GM21717 (cell line): Measurements from ENCODE around the gene UMOD.
"Not testable (repeated sequence)": the region's sequence is repeated elsewhere in the genome, so short reads cannot be mapped to it uniquely, and the experiment has no call there.

ENCODE experiments used
- ATAC-seq: cut with Tn5 transposase; IDR thresholded peaks from one replicate; pipeline ENCODE4 v1.9.1; 2021; ENCODE audit warnings: mild to moderate bottlenecking, moderate library complexity; ENCODE audit not compliant: unreplicated experiment

The UMOD gene

DNA sequence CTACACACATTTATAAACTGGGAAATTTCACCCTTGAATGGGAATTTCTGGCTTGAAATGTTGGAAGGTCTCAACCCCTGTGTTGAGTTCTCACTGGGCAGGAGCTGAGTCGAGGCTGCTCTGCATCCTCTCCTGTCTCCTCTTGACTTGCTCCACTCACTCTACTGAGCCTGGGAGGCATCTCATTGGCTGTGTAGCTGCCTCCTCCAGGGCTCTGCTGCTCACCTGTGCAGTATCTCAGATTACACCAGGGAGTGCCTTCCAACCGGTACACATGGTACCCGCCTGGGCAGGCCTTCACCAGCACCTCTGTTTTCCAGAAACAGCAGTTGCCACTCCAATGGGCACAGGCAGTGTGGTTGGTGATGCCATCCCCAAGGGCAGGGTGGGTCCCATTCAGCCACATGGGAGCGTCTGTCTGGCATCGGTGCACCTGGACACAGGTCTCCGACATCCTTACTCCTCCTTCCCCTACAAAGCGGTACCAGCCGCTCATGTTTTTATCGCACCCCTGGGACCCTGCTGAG, 28.9 kb downstream of the UMOD start:
- no peak for ATAC-seq

DNA sequence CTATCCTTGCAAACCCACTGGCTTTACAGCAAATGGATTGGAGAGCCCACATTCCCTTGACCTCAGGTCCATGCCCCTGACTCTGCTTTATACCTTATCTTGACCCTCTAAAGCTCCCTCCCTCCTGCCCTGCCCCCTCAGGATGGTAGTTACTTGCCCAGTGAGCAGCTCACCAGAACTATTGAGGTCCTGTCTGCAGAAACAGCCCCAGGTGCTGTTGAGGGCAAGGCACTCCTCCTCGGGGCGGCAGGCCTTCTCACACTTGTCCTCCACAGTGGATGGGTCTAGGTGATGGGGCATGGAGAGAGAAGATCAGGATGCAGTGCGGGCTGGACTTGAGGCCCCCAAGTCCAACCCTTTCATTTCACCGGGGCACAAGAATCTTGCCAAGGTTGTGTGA, 29.8 kb downstream of the UMOD start:
- no peak for ATAC-seq

DNA sequence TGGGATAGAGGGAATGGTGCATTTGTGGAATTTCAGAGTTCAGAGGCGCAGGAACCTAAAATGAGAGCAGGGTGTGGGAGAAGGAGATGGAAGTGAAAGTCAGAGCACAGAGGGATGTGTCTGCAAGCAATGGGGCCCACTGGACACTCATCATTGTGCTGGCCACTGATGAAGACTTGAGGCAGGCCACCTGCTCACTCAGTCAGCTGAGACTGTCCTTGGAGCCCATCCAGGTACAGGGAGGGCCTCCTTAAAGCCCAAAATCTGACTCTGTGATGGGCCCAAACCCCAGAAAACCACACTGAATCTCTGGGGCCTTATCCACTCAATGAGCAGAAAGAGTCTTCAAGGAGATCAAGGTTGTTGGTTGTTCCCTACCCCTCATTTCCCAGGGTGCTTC, 30.8 kb downstream of the UMOD start:
- ATAC-seq, result no peak

DNA sequence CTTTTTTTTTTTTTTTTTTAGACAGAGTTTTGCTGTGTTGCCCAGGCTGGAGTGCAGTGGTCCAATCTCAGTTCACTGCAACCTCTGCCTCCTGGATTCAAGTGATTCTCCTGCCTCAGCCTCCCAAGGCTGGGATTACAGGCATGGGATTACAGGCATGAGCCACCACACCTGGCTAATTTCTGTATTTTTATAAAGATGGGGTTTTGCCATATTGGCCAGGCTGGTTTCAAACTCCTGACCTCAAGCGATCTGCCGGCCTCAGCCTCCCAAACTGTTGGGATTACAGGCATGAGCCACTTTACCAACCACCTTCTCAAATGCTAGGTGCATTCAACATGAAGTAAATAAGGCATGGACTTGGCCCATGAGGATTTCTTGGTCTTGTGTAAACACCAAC, 31.5 kb downstream of the UMOD start:
- not testable (repeated sequence) for ATAC-seq

DNA sequence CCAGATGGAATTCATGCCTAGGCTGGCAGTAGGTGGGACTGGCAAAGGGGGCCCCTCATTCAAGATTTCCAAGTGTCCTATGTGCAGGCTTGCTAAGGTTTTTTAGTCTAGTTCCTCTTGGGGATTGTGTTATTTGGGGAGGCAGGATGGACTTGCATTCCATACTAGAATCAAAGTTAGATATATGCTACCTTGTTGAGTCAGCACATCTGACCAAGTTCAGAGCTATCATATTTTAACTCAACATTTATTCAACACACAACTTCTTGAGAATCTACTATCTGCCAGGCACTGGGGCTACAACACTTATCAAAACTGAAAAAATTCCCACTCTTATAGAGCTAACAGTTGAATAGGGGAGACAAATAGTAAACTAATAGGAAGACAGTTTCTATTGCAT, 31.9 kb downstream of the UMOD start:
- ATAC-seq, result no peak

DNA sequence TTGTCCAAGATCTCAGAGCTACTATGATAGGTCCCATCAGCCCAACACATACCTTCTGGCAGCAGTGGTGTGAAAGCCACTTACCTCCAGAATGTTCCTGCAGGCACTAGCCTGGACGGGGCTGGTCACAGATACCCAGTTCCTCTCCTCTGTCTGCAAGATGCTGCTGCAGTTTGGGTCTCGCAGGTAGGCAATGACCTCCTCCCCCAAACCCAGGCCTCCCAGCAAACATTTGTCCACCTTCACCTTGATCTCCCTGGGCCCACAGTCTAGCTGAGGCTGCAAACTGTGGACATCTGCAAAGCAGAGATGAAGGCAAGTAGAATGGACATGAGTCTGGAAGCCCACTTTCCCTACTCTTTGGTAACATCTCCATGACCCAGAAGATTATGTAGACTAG, 32.3 kb downstream of the UMOD start:
- no peak for ATAC-seq

DNA sequence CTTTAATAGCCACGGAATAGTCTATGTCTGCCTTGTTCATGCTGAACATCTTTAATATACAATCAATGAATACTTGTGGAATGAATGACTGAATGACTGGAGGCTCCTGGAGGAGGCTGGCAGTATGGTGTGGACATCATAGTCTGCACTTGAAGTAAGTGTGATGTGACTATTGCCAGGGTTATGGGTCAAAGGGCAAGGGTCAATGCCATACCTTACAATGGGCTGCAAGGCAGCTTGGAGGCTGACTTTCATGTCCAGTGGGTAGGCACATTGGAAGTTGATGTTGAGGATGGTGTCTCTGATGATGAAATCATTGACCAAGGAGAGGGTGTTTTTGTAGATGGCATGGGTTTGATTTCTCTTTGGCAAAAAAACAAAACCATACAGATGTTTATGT, 33.1 kb downstream of the UMOD start:
- no peak for ATAC-seq

DNA sequence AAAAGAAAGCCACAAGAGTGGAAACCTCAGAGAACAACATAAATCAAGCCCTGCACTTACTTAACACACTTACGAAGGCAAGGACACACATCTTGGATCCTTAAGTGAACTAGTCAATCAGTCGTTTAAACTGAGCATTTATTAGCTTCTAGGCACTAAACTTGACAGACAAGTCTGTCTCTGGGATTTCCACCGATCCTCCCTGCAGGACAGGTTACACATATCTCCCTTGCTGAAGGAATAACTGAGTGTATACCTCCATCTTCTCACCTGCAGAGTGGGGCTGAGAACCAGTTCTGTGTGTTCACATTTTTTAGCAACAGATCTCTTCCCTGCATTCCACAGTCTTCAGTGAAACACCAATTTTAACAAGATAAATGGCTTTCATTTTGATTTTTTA, 34.1 kb downstream of the UMOD start:
- ATAC-seq, result no peak

DNA sequence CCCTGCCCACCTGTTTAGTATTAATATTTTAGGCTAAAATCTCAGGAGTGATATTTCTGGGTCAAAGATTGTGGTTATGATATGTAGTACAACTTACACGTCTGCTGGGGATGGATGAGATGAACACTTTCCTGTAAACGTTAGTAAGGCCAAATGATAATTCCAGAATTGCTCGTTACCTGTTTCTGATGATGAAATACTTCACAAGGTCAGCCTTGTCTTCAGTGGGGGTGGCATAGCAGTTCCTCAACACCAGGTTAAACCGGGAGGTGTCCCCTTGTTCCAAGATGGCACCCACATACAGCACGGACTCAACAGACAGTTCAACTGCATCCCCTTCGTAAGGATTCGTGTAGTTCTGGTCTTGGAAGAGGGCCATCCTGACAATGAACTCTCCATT, 34.5 kb downstream of the UMOD start:
- no peak for ATAC-seq

DNA sequence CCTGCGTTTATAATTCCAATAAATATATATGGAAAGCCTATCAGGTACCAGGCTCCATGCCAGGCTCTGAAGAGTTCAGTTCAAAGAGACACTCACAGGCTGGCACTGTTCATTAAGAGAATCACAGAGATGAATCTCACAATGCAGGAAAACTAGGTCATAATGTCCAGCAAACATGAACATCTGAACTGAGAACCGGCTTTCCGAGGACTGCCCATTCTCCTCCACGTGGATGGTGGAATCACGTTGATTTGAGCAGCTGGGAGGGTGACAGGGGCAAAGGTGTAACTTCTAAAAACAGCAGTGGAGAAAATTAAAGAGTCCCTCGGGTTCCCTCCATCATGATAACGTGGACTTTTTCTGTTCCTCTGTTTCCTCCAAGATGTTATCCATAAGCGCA, 35.4 kb downstream of the UMOD start:
- no peak for ATAC-seq

DNA sequence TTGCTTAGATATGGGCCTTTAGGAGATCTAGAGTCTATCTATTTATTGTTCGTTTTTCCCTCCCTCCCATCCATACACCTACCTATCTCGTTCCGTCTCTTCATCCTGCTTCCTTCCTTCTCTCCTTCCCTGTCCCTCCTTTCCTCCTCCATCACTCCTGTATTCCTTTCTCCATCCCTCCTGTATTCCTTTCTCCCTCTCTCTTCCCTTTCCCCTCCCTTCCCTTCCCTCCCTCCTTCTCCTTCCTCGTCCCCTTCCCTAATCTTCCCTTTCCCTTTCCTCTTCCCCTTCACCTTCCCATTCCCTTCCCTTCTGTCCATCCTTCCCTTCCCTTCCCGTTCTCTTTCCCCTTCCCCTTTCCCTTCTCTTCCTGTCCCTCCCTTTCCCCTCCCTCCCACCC, 35.8 kb downstream of the UMOD start:
- ATAC-seq, result no peak

DNA sequence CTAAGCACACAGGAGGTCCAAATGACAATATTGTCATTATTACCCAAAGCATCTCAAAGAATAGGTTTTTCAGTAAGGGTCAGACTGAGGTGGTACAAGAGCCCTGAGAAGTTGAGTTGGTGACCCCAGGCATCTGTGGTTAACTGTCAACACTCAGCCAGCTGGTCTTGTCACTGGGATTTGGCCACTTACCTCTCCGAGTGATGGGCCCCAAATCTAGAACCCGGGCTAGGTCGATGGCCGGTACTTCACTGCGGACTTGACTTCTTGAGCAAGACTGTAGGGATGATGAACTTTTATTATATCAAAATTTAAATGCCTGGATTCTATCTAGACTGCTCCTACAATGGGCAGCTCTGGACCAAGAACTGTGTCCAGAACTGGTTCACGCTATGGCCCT, 36.8 kb downstream of the UMOD start:
- no peak for ATAC-seq

DNA sequence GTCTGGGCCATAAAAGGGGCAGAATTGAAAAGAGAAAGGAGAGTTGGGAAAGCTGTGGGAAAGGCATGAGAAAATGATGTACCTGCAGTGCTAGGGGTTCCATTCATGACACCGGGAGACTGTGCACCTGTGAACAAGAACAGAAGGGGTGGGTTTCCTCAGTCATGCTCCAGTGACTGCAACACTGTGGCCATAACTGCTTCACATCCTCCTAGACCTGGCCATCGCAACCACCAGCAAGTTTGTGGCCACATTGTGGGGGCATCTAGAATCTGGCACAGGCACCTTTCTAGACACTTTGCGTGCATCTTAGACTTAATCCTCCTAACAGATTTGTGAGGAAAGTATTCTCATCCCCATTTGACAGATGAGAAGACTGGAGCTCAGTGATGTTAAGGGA, 37.9 kb downstream of the UMOD start:
- ATAC-seq, result no peak

DNA sequence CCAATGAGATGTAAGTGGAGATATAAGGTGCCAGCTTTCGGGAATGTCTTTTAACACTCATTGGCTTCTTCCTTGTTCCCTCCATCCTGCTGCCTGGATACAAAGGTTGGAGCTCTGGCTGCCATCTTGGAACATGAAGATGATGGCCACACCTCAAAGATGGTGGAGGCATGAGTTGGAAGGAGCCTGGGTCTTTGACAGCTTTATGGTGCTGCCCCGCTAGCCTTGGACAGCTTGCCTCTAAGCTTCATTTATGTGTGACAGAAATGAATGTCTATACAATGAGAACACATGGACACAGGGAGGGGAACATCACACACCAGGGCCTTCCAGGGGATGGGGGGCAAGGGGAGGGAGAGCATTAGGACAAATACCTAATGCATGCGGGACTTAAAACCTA, 38.8 kb downstream of the UMOD start:
- ATAC-seq, result no peak

DNA sequence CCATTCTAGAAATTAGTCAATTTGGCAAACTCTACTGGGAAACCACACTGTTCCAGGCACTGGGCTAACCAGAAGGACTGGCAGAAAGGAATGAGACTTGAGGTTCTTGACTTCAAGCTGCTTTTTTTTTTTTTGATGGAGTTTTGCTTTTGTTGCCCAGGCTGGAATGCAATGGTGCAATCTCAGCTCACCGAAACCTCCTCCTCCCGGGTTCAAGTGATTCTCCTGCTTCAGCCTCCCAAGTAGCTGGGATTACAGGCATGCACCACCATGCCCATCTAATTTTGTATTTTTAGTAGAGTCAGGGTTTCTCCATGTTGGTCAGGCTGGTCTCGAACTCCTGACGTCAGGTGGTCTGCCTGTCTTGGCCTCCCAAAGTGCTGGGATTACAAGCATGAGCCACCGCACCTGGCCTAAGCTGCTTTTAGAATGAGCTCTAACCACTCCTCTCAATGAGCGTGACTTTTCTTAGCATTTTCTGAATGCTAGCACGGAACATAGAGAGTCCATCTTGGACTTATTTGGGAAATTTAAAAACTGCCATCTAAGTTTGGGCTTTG, 39.9 kb downstream of the UMOD start:
- not testable (repeated sequence) for ATAC-seq

DNA sequence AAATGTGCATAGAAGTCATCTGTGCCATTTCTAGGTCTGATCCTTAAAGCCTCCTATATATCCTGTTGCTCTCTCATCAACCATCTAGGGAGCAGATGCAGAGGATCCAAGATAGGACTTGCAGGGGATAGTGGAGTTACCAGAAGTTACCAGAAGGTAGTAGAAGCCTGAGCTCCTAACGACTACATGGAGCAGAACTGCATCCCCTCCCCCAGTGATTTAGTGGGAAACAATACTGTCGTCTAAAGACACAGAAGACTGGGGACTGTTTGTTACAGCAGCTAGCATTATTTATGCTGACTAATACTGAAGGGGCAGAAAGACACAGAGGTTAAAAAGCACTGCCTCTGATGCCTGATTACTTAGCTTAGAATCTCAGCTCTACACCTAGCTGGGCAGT, 41.0 kb downstream of the UMOD start:
- ATAC-seq, result no peak

DNA sequence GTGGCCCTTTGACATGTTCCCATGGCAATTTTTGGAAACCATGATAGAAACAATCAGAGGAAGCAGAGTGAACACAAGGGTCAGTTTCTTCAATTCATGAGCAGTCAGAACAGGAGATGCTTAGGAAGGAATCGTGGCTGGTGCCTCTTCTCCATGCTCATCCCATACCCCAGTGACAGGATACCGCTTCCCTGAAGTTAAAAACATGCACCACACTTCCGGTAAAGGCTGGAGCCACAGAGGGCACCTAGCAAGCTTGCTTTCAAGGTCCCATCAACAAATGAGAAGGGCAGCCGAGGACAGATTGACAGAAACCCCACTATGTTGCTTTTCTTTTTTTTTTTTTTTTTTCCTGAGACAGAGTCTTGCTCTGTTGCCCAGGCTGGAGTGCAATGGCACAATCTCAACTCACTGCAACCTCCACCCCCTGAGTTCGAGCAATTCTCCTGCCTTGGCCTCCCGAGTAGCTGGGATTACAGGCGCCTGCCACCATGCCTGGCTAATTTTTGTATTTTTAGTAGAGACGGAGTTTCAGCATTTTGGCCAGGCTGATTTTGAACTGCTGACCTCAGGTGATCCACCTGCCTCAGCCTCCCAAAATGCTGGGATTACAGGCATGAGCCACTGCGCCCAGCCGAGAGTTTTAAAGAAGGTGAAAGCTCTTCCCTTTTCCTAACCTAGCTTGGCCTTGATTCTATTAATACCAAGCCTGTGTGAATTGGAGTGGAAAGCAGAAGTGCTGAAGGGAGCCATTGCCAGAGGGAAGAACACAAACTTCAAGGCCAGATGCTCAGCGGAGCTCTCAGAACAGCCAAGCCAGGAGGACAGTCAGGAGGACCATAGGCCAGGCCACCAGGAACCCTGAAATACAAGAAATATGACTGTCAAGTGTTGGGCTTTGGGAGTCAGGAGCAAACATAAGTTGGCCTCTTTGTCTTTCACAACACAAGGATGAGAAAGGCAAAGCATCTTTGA, 41.8 kb downstream of the UMOD start:
- ATAC-seq, result no peak

DNA sequence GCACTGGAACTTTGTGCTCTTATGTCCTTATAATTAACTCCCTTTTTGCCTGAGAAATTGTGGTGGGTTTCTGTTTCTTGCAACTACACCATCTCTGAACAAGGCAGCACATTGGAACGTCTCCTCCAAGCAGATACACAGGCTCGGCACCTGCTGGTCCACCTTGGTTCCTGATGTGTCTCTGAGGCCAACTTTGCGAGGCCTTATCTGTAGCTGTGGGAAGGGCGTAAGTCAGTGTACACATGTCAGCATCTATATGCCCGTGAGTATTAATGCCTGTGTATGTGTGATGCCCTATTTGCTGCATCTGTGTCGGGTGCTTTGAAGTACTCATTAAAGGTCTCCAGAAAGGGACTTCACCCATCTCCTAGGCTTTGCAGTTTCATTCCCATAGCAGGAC, 42.7 kb downstream of the UMOD start:
- ATAC-seq, result no peak

DNA sequence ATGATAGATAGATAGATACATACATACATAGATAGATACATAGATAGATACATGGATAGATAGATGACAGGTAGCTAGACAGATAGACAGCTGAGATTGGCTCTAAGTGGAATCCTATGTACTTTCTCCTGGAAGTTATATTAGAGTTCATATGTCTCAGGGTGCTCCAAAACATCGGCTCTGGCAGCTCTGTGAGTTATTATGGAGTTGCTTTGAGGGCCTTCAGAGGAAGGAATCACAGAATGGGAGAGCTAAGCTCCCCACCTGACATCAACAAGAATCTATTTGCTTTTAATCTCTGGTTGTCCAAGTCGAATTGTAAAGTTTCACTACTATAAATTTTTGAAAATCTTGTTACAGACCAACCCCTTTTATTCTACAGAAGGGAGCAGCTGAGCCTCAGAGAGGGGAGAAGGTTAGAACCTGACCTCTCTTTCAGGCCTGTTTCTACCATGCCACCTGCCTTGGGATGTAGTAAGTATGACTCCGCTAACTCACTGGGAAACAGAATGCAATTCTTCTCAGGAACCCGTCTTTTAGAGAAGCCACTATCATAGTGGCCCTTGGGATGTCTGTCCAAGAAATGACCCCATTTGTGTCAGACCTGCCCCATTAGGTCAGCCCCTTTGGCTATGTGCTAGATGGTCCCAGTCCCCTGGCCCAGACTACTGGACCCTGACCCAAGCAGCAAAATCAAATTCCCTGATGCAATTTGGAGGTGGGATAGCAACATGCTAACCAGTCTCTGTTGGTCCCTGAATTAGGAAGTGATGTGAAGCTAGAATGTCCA, 43.5 kb downstream of the UMOD start:
- ATAC-seq, result no peak

DNA sequence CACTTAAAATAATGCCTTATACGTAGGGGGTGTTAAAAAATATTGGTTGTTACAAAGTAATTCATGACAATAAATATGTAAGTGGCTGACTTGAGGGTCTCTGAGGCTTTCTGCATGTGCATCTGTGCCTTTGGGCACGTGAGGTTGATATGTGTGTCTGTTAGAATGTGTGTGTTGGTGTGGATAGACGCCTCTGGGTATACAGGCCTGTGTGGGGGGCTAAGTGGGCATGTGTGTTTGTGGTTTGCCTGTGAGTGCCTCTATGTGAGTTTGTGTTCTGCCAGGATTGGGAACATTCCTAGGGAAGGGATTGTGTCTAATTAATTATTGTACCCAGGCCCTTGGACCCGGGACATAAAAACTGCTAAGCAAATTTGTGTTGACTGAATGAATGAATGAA, 44.2 kb downstream of the UMOD start:
- no peak for ATAC-seq

DNA sequence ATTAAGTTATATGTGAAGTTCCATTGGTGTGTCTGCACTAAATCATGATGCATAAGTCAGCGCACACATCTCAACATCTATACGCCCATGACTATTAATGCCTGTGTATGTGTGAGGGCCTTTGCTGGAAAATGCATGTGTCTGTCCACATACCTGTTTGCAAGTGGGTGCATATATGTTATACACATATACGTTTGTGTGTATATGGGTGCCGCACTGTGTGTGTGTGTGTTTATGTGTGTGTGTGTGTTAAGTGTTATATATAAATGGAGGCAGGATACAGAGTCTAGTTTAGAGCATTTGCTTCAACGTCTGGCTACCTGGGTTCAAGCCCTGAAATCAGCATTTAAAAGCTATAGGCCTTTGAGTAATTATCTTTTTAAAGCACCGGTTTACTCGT, 44.7 kb downstream of the UMOD start:
- ATAC-seq, result no peak

DNA sequence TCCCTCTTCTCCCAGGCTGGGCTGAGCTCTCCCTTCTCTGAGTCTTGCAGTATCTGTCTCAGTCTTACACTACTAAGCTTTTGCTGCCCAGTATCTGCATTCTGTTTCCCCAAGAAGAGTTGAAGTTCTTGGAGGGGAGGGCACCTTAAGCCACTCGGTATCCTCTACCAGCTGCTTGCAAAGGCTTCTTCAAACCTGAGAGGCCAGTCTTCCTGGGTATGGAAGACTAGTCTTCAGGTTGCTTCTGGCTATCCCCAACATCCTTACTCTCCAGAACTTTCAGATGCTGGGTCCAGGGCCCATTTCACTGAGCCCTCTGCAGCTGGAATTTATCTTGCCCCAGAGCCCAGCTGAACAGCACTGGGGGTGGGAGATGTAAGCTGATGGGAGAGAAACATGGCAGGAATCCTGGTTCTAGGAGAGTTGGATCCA, 45.3 kb downstream of the UMOD start:
- no peak for ATAC-seq
